ENCODE measurements around the gene CYRIA.

- TF ChIP-seq GATA3 (IDR thresholded peaks at IDR 0.05; ENCODE audit: low read depth, low read length) (no peak), GATA2 (IDR thresholded peaks at IDR 0.05; ENCODE audit: low read depth, low read length) (no peak)
Measured at GRCh38 chr2:16665748-16666448, at the start of gene CYRIA.

All from SH-SY5Y (cell line).